Loucy (cell line): Measurements from ENCODE around the gene PCAT7.

Source experiments
- CTCF ChIP-seq: fragments of 200-600 bp; sonication (generic); conservative IDR thresholded peaks from 2 replicates; pipeline ENCODE4 v1.5.1; 2014; ENCODE audit warnings: mild to moderate bottlenecking, antibody characterized with exemption, low read length
- EZH2phosphoT487 ChIP-seq: fragments of 200-600 bp; IDR thresholded peaks from 2 replicates; pipeline ENCODE4 v1.6.1; 2018; ENCODE audit warnings: antibody characterized with exemption, mild to moderate bottlenecking, moderate library complexity, borderline replicate concordance

GRCh38 chr9:94526951-94527350 is 27.9 kb upstream of the PCAT7 start:
- TF ChIP-seq CTCF, result no peak
- TF ChIP-seq EZH2phosphoT487, result no peak
